ENCODE data around the gene ZNF141.

The ZNF141 gene

GRCh38 chr4:314296-314903 is 23.2 kb upstream of the ZNF141 start:
- TF ChIP-seq, protein P1, sequence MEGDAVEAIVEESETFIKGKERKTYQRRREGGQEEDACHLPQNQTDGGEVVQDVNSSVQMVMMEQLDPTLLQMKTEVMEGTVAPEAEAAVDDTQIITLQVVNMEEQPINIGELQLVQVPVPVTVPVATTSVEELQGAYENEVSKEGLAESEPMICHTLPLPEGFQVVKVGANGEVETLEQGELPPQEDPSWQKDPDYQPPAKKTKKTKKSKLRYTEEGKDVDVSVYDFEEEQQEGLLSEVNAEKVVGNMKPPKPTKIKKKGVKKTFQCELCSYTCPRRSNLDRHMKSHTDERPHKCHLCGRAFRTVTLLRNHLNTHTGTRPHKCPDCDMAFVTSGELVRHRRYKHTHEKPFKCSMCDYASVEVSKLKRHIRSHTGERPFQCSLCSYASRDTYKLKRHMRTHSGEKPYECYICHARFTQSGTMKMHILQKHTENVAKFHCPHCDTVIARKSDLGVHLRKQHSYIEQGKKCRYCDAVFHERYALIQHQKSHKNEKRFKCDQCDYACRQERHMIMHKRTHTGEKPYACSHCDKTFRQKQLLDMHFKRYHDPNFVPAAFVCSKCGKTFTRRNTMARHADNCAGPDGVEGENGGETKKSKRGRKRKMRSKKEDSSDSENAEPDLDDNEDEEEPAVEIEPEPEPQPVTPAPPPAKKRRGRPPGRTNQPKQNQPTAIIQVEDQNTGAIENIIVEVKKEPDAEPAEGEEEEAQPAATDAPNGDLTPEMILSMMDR (IDR thresholded peaks at IDR 0.05) = no peak

GRCh38 chr4:328729-329128 is 8.9 kb upstream of the ZNF141 start:
- TF ChIP-seq, protein P1 (IDR thresholded peaks at IDR 0.05) = no peak

- TF ChIP-seq, protein P1 (IDR thresholded peaks at IDR 0.05) = no peak
These were observed 2.1 kb upstream of the ZNF141 start for GRCh38 chr4:335515-335914.

GRCh38 chr4:336099-336892 is 1.3 kb upstream of the ZNF141 start:
- TF ChIP-seq, protein P1 (IDR thresholded peaks at IDR 0.05) = no peak

GRCh38 chr4:336893-337142 is 796 bp upstream of the ZNF141 start:
- TF ChIP-seq, protein P1 (IDR thresholded peaks at IDR 0.05) = no peak

GRCh38 chr4:337932-338758 is 531 bp downstream of the ZNF141 start:
- TF ChIP-seq, protein P1 (IDR thresholded peaks at IDR 0.05) = no peak

GRCh38 chr4:338759-339097 is 1.1 kb downstream of the ZNF141 start:
- TF ChIP-seq, protein P1 (IDR thresholded peaks at IDR 0.05) = no peak
